ENCODE results near the gene RHO.
A peak's percentile ranks its signal among the peaks of the same experiment; 100 is the strongest.

RHO gene

GRCh38 chr3:129562803-129563202 is 34.4 kb downstream of the RHO start:
- DNase-seq: no peak

- DNase-seq: no peak
Measured at GRCh38 chr3:129563332-129563731, 34.9 kb downstream of the RHO start.

- DNase-seq: no peak
Measured at GRCh38 chr3:129563850-129564535, 35.6 kb downstream of the RHO start.

GRCh38 chr3:129564981-129565644 is 36.7 kb downstream of the RHO start:
- no peak for DNase-seq

GRCh38 chr3:129565902-129566301 is 37.5 kb downstream of the RHO start:
- DNase-seq: no peak

GRCh38 chr3:129567176-129567705 is 38.8 kb downstream of the RHO start:
- no peak for DNase-seq

- no peak for DNase-seq
Measured at GRCh38 chr3:129567939-129568338, 39.5 kb downstream of the RHO start.

- no peak for DNase-seq
Measured at GRCh38 chr3:129569856-129570255, 41.4 kb downstream of the RHO start.

- DNase-seq: no peak
Measured at GRCh38 chr3:129571605-129572547, 43.4 kb downstream of the RHO start.

- no peak for DNase-seq
Measured at GRCh38 chr3:129572603-129573002, 44.2 kb downstream of the RHO start.

- no peak for DNase-seq
Measured at GRCh38 chr3:129573493-129573892, 45.1 kb downstream of the RHO start.

GRCh38 chr3:129574206-129574605 is 45.8 kb downstream of the RHO start:
- no peak for DNase-seq

GRCh38 chr3:129575233-129575996 is 47.0 kb downstream of the RHO start:
- no peak for DNase-seq

GRCh38 chr3:129575997-129576384 is 47.6 kb downstream of the RHO start:
- DNase-seq: no peak

- peak; percentile 68 for DNase-seq
Measured at GRCh38 chr3:129576514-129577352, 48.3 kb downstream of the RHO start.

GRCh38 chr3:129577366-129577765 is 48.9 kb downstream of the RHO start:
- DNase-seq: peak; percentile 8

GRCh38 chr3:129577925-129578786 is 49.7 kb downstream of the RHO start:
- DNase-seq: peak; percentile 90

GRCh38 chr3:129579991-129580390 is 51.6 kb downstream of the RHO start:
- no peak for DNase-seq

GRCh38 chr3:129581623-129582022 is 53.2 kb downstream of the RHO start:
- no peak for DNase-seq

GRCh38 chr3:129582799-129583198 is 54.4 kb downstream of the RHO start:
- no peak for DNase-seq

GRCh38 chr3:129583289-129583688 is 54.9 kb downstream of the RHO start:
- DNase-seq: no peak
